Measurements from ENCODE around the gene STYX. TPM values are rescaled to one million over a fixed set of nuclear protein-coding genes. Genes with fewer than 3 reads are reported as not detected.
A peak's percentile ranks its signal among the peaks of the same experiment; 100 is the strongest.

Gene STYX
- total and polyA plus RNA-seq, 2 experiments from 2014 or later: 23.3 to 40.2 TPM

DNA sequence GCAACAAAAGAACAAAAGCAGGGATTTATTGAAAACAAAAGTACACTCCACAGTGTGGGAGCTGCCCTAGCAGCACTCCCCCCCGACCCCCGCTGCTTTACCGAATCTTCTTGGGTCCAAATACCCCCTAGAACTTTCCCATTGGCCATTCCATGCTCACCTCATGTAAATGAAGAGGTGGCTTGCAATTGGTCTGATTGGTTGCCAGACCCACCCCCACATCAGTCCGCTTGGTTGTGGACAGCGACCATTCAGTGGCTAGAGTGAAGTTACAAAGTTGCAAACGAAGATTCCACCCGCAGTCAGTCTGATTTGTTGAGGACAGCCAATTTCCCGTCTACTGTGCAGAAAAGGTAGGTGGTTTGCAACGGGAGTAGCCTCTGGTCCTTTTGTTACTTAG is 3.9 kb downstream of the STYX start:
- Histone ChIP-seq H3K4me2 (peak overlapping the region; percentile 50; the same call in 1 of the 2 replicates), H3K9me2 (ENCODE audit: insufficient read depth) (no peaks in the 10 kb centered on the region), H4K20me1 (replicated peaks; ENCODE audit: insufficient read depth) (peaks cover 2% of the 10 kb centered on the region; the same call in 1 of the 2 replicates), H3K27me3 (ENCODE audit: insufficient read depth) (no peaks in the 10 kb centered on the region), H3F3A (replicated peaks; ENCODE audit: low read depth) (no peaks in the 10 kb centered on the region), H3K4me3 (0 out of 2 replicates have a peak overlapping the region, but pooled peaks have one; percentile 17), H3K27ac (ENCODE audit: low read depth) (peak overlapping the region; percentile 32; the same call in 1 of the 2 replicates), H3K4me1 (ENCODE audit: insufficient read depth) (peaks cover 26% of the 10 kb centered on the region), H3K36me3 (ENCODE audit: insufficient read depth) (no peaks in the 10 kb centered on the region), H2AFZ (no peak overlapping the region), H3K79me2 (replicated peaks; ENCODE audit: insufficient read depth) (peaks cover 86% of the 10 kb centered on the region)
- TF ChIP-seq, protein P1, sequence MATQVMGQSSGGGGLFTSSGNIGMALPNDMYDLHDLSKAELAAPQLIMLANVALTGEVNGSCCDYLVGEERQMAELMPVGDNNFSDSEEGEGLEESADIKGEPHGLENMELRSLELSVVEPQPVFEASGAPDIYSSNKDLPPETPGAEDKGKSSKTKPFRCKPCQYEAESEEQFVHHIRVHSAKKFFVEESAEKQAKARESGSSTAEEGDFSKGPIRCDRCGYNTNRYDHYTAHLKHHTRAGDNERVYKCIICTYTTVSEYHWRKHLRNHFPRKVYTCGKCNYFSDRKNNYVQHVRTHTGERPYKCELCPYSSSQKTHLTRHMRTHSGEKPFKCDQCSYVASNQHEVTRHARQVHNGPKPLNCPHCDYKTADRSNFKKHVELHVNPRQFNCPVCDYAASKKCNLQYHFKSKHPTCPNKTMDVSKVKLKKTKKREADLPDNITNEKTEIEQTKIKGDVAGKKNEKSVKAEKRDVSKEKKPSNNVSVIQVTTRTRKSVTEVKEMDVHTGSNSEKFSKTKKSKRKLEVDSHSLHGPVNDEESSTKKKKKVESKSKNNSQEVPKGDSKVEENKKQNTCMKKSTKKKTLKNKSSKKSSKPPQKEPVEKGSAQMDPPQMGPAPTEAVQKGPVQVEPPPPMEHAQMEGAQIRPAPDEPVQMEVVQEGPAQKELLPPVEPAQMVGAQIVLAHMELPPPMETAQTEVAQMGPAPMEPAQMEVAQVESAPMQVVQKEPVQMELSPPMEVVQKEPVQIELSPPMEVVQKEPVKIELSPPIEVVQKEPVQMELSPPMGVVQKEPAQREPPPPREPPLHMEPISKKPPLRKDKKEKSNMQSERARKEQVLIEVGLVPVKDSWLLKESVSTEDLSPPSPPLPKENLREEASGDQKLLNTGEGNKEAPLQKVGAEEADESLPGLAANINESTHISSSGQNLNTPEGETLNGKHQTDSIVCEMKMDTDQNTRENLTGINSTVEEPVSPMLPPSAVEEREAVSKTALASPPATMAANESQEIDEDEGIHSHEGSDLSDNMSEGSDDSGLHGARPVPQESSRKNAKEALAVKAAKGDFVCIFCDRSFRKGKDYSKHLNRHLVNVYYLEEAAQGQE (IDR thresholded peaks at IDR 0.05; ENCODE audit: unreplicated experiment): peak; percentile 14
- TF ChIP-seq NANOG (IDR thresholded peaks at IDR 0.05; ENCODE audit: borderline replicate concordance): no peak
- Mint-ChIP-seq H3K9me3 (no peaks in the 10 kb centered on the region), H3K27me3 (ENCODE audit: insufficient read depth, low read depth, poor library complexity) (peaks cover 3% of the 10 kb centered on the region), H3K27ac (peak overlapping the region; percentile 57; the same call in 1 of the 2 replicates), H3K4me1 (peaks cover 50% of the 10 kb centered on the region), H3K4me3 (no peak overlapping the region; the same call in 2 of the 3 replicates), H3K36me3 (ENCODE audit: low read depth) (peaks cover 45% of the 10 kb centered on the region)
- DNase-seq (ENCODE audit: low spot score): no peak
- no peak for ATAC-seq

DNA sequence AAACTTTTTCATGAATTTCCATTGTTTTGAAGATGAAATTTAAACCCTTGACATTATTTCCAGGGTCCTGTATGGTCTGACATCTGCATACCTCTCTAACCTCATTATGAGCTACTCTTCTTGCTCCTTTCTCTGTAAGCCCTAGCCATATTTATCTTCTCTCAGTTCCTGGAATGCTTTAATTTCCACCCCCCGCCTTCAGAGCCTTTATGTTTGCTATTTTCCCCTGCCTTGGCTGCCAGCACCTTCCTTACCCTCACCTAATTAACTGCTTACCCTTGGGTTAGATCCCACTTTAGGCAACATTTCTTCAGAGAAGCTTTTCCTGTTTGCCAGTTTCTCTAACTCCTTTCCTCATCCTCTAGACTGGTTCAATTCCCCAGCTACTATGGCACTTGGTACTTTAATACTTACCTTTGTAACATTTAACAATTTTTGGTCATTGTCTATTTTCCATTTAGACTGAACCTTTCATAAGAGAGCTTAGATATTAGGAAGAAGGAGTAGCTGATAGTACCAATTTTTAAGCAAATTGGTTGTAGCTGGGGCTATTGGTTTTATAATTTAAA is 6.0 kb downstream of the STYX start:
- ATAC-seq: peak; percentile 31
- H3F3A ChIP-seq (replicated peaks; ENCODE audit: low read depth): no peaks in the 10 kb centered on the region
- H3K4me1 ChIP-seq (ENCODE audit: insufficient read depth): peaks cover 26% of the 10 kb centered on the region
- no peaks in the 10 kb centered on the region for H3K36me3 ChIP-seq (ENCODE audit: insufficient read depth)
- peak overlapping the region; percentile 5 for H3K27ac ChIP-seq (ENCODE audit: low read depth)
- Mint-ChIP-seq H3K36me3 (ENCODE audit: low read depth) (peaks cover 44% of the 10 kb centered on the region), H3K27me3 (ENCODE audit: insufficient read depth, low read depth, poor library complexity) (peaks cover 1% of the 10 kb centered on the region), H3K4me3 (peak overlapping the region; percentile 26; the same call in 2 of the 3 replicates), H3K4me1 (peaks cover 49% of the 10 kb centered on the region), H3K27ac (peak overlapping the region; percentile 20; the same call in 1 of the 2 replicates), H3K9me3 (no peaks in the 10 kb centered on the region)
- H2AFZ ChIP-seq: no peak overlapping the region
- H4K20me1 ChIP-seq (replicated peaks; ENCODE audit: insufficient read depth): peaks cover 5% of the 10 kb centered on the region; the same call in 1 of the 2 replicates
- no peaks in the 10 kb centered on the region for H3K27me3 ChIP-seq (ENCODE audit: insufficient read depth)
- peak overlapping the region; percentile 10 for H3K4me3 ChIP-seq
- no peaks in the 10 kb centered on the region for H3K9me2 ChIP-seq (ENCODE audit: insufficient read depth)
- H3K4me2 ChIP-seq: peak overlapping the region; percentile 22; the same call in 1 of the 2 replicates
- peak; percentile 29 for DNase-seq (ENCODE audit: low spot score)
- H3K79me2 ChIP-seq (replicated peaks; ENCODE audit: insufficient read depth): peaks cover 100% of the 10 kb centered on the region
- TF ChIP-seq, protein P2, sequence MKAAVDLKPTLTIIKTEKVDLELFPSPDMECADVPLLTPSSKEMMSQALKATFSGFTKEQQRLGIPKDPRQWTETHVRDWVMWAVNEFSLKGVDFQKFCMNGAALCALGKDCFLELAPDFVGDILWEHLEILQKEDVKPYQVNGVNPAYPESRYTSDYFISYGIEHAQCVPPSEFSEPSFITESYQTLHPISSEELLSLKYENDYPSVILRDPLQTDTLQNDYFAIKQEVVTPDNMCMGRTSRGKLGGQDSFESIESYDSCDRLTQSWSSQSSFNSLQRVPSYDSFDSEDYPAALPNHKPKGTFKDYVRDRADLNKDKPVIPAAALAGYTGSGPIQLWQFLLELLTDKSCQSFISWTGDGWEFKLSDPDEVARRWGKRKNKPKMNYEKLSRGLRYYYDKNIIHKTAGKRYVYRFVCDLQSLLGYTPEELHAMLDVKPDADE (IDR thresholded peaks at IDR 0.05): no peak
- TF ChIP-seq NANOG (IDR thresholded peaks at IDR 0.05; ENCODE audit: borderline replicate concordance) (no peak), EZH2phosphoT487 (IDR thresholded peaks at IDR 0.05; ENCODE audit: unreplicated experiment) (no peak), CREB1 (CRISPR knock-in tag; IDR thresholded peaks at IDR 0.05; ENCODE audit: low read depth) (no peak)
- TF ChIP-seq, protein P3, sequence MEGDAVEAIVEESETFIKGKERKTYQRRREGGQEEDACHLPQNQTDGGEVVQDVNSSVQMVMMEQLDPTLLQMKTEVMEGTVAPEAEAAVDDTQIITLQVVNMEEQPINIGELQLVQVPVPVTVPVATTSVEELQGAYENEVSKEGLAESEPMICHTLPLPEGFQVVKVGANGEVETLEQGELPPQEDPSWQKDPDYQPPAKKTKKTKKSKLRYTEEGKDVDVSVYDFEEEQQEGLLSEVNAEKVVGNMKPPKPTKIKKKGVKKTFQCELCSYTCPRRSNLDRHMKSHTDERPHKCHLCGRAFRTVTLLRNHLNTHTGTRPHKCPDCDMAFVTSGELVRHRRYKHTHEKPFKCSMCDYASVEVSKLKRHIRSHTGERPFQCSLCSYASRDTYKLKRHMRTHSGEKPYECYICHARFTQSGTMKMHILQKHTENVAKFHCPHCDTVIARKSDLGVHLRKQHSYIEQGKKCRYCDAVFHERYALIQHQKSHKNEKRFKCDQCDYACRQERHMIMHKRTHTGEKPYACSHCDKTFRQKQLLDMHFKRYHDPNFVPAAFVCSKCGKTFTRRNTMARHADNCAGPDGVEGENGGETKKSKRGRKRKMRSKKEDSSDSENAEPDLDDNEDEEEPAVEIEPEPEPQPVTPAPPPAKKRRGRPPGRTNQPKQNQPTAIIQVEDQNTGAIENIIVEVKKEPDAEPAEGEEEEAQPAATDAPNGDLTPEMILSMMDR (conservative IDR thresholded peaks at IDR 0.05; ENCODE audit: low read depth in 2 of 2): no peak
- TF ChIP-seq, protein P4, sequence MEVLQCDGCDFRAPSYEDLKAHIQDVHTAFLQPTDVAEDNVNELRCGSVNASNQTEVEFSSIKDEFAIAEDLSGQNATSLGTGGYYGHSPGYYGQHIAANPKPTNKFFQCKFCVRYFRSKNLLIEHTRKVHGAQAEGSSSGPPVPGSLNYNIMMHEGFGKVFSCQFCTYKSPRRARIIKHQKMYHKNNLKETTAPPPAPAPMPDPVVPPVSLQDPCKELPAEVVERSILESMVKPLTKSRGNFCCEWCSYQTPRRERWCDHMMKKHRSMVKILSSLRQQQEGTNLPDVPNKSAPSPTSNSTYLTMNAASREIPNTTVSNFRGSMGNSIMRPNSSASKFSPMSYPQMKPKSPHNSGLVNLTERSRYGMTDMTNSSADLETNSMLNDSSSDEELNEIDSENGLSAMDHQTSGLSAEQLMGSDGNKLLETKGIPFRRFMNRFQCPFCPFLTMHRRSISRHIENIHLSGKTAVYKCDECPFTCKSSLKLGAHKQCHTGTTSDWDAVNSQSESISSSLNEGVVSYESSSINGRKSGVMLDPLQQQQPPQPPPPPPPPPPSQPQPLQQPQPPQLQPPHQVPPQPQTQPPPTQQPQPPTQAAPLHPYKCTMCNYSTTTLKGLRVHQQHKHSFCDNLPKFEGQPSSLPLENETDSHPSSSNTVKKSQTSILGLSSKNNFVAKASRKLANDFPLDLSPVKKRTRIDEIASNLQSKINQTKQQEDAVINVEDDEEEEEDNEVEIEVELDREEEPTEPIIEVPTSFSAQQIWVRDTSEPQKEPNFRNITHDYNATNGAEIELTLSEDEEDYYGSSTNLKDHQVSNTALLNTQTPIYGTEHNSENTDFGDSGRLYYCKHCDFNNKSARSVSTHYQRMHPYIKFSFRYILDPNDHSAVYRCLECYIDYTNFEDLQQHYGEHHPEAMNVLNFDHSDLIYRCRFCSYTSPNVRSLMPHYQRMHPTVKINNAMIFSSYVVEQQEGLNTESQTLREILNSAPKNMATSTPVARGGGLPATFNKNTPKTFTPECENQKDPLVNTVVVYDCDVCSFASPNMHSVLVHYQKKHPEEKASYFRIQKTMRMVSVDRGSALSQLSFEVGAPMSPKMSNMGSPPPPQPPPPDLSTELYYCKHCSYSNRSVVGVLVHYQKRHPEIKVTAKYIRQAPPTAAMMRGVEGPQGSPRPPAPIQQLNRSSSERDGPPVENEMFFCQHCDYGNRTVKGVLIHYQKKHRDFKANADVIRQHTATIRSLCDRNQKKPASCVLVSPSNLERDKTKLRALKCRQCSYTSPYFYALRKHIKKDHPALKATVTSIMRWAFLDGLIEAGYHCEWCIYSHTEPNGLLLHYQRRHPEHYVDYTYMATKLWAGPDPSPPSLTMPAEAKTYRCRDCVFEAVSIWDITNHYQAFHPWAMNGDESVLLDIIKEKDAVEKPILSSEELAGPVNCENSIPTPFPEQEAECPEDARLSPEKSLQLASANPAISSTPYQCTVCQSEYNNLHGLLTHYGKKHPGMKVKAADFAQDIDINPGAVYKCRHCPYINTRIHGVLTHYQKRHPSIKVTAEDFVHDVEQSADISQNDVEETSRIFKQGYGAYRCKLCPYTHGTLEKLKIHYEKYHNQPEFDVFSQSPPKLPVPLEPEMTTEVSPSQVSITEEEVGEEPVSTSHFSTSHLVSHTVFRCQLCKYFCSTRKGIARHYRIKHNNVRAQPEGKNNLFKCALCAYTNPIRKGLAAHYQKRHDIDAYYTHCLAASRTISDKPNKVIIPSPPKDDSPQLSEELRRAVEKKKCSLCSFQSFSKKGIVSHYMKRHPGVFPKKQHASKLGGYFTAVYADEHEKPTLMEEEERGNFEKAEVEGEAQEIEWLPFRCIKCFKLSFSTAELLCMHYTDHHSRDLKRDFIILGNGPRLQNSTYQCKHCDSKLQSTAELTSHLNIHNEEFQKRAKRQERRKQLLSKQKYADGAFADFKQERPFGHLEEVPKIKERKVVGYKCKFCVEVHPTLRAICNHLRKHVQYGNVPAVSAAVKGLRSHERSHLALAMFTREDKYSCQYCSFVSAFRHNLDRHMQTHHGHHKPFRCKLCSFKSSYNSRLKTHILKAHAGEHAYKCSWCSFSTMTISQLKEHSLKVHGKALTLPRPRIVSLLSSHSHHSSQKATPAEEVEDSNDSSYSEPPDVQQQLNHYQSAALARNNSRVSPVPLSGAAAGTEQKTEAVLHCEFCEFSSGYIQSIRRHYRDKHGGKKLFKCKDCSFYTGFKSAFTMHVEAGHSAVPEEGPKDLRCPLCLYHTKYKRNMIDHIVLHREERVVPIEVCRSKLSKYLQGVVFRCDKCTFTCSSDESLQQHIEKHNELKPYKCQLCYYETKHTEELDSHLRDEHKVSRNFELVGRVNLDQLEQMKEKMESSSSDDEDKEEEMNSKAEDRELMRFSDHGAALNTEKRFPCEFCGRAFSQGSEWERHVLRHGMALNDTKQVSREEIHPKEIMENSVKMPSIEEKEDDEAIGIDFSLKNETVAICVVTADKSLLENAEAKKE (CRISPR knock-in tag; IDR thresholded peaks at IDR 0.05): no peak

Data from GM23338 (cell line).